BE2C (cell line): Measurements from ENCODE around the gene RRP1B.

Experiments used
- DNase-seq: peaks from one replicate; pipeline ENCODE4 v3.0.0-alpha.2; 2020
- H3K27me3 ChIP-seq: fragments of 250-450 bp; sonication (Bioruptor Pico); 2 replicates; pipeline ENCODE4 v1.5.1; 2020; ENCODE audit warnings: mild to moderate bottlenecking
- H3K36me3 ChIP-seq: fragments of 250-450 bp; sonication (Bioruptor Pico); 2 replicates; pipeline ENCODE4 v1.5.1; 2020; ENCODE audit warnings: mild to moderate bottlenecking
- H3K4me1 ChIP-seq: fragments of 250-450 bp; sonication (Bioruptor Pico); 2 replicates; pipeline ENCODE4 v1.5.1; 2020
- H3K4me3 ChIP-seq: 2 replicates; pipeline ENCODE4 v1.5.1; 2011; ENCODE audit warnings: low read depth, low read length
- H3K9me3 ChIP-seq: fragments of 250-450 bp; sonication (Bioruptor Pico); 2 replicates; pipeline ENCODE4 v1.5.1; 2020
- TF ChIP-seq, protein P1 (sequence below): IDR thresholded peaks from 2 replicates; pipeline ENCODE4 v1.5.1; 2012; ENCODE audit warnings: mild to moderate bottlenecking, low read depth, low read length

Gene RRP1B

DNA sequence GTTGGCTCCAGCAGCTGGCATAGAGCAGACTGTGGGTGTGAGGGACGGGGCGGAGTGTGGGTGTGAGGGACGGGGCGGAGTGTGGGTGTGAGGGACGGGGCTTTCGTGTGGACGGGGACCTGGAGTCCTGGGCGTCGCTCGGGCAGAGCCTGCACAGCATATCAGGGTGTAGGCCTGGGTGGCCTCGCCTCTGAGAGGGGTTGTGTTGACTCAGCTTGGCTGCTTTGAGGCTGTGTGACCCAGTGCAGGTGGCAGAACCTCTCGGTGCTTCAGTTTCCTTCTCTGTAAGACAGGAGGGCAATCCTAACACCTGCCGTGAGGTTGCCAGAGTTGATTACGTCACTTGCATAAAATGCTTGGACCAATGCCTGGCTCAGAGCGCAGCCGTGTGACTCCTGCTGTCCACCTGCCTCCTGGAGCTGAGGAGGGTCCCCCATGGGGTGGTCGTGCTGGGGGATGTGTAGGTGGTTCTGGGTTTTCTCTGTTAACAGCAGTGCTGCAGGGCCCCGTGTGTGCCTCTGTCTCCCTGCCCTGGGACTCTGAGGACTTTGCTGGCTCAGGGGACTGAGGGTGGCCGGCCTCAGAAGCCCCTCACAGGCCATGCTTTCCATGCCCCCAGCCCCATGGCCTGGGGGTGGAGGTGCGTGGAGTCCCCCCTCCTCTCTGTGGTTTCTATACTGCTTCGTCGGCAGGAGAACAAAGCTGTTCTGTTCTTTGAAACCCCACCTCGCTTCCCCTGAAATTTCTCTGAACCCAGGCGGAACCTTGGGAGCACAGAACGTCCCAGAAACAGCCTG lies 75.0 kb downstream of the RRP1B start:
- H3K4me1 ChIP-seq: no peaks in the 10 kb centered on the region
- TF ChIP-seq, protein P1, sequence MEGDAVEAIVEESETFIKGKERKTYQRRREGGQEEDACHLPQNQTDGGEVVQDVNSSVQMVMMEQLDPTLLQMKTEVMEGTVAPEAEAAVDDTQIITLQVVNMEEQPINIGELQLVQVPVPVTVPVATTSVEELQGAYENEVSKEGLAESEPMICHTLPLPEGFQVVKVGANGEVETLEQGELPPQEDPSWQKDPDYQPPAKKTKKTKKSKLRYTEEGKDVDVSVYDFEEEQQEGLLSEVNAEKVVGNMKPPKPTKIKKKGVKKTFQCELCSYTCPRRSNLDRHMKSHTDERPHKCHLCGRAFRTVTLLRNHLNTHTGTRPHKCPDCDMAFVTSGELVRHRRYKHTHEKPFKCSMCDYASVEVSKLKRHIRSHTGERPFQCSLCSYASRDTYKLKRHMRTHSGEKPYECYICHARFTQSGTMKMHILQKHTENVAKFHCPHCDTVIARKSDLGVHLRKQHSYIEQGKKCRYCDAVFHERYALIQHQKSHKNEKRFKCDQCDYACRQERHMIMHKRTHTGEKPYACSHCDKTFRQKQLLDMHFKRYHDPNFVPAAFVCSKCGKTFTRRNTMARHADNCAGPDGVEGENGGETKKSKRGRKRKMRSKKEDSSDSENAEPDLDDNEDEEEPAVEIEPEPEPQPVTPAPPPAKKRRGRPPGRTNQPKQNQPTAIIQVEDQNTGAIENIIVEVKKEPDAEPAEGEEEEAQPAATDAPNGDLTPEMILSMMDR: no peak
- H3K27me3 ChIP-seq: no peaks in the 10 kb centered on the region
- peaks cover 6% of the 10 kb centered on the region for H3K36me3 ChIP-seq
- no peak for DNase-seq
- no peaks in the 10 kb centered on the region for H3K9me3 ChIP-seq
- H3K4me3 ChIP-seq: no peak overlapping the region

DNA sequence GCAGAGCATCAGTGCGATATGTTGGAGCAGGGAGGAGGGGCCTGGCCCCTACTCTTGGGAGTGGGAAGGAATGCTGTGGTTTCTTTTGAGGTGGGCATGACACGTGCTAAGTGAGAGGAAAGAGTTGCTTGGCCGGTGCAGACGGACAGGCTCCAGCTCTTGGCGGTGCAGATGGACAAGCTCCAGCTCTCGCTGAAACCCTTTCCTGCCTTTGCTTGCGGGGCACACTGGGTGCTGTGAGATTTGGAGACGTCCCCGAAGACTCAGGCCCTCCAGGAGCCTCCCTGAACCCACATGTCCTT lies 75.5 kb downstream of the RRP1B start:
- no peaks in the 10 kb centered on the region for H3K9me3 ChIP-seq
- H3K4me1 ChIP-seq: no peaks in the 10 kb centered on the region
- no peak overlapping the region for H3K4me3 ChIP-seq
- TF ChIP-seq, protein P1: no peak
- H3K36me3 ChIP-seq: peaks cover 6% of the 10 kb centered on the region
- H3K27me3 ChIP-seq: no peaks in the 10 kb centered on the region
- no peak for DNase-seq

DNA sequence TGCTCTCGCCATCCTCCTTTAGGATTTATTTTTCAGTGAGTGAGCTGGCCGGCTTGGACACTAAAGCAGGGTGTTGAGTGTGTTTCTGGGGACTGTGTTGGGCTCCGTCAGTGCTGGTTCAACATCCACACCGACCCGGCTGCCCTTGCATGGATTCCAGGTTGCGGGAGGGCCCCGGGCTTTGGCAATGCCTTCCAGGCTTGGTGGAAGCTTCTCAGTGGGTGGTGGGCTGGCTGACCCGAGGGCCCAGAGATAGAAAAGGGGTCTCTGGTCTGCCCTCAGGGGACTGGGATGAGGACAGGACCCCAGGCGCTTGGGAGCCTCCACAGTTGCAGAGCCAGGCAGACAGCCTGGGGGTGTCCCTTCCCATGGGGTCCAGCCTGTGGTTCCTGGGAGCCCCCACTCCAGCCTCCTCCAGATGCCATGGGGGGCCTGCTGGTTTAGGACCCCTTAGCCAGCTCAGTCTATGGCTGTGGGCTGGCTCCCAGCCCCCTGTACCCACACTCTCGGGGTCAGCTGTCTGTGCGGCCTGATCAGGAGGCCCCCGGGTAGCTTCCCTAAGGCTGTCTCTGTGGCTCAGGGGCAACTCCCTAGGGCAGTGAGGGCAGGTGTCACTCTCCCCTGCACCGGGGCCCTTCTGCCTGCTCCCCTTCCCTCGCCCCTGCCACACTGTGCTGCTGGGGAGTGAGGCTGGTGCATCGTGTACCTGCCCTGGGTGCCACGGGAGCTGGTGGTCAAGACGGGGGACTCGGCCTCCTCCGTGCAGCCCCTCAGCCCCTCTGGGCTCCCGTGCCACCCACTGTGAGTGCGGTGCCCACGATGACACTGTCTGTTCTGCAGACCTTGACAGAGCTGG lies 76.1 kb downstream of the RRP1B start:
- H3K36me3 ChIP-seq: peaks cover 6% of the 10 kb centered on the region
- no peaks in the 10 kb centered on the region for H3K4me1 ChIP-seq
- no peak for DNase-seq
- H3K9me3 ChIP-seq: no peaks in the 10 kb centered on the region
- H3K4me3 ChIP-seq: no peak overlapping the region
- TF ChIP-seq, protein P1: no peak
- no peaks in the 10 kb centered on the region for H3K27me3 ChIP-seq

DNA sequence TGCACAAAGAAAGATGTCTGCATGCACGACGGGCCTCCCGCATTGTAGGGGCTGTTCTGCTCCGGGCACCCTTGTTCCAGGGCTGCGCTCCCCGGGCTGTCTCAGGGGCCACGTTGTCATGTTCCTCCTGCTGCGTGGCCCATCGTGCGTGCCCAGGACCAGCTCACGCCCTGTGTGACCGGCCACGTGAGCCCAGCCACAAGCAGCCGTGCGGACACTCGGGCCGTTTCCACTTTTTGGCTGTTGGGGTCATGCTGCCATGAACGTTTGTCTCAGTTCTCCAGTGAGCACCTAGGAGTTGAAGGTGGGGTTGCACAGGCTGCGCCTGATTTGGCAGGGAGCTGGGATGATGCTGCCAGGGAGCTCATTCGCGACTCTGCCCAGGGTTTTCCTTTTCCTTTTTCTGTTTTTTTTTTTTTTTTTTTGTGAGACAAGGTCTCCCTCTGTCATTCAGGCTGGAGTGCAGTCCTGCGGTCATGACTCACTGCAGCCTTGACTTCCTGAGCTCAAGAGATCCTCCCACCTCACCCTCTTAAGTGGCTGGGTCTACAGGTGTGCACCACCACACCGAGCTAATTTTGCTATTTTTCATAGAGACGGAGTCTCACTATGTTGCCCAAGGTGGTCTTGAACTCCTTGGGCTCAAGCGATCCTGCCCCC lies 77.0 kb downstream of the RRP1B start:
- TF ChIP-seq, protein P1: no peak
- DNase-seq: no peak
- H3K4me1 ChIP-seq: no peaks in the 10 kb centered on the region
- no peaks in the 10 kb centered on the region for H3K27me3 ChIP-seq
- H3K4me3 ChIP-seq: no peak overlapping the region
- peaks cover 6% of the 10 kb centered on the region for H3K36me3 ChIP-seq
- no peaks in the 10 kb centered on the region for H3K9me3 ChIP-seq

DNA sequence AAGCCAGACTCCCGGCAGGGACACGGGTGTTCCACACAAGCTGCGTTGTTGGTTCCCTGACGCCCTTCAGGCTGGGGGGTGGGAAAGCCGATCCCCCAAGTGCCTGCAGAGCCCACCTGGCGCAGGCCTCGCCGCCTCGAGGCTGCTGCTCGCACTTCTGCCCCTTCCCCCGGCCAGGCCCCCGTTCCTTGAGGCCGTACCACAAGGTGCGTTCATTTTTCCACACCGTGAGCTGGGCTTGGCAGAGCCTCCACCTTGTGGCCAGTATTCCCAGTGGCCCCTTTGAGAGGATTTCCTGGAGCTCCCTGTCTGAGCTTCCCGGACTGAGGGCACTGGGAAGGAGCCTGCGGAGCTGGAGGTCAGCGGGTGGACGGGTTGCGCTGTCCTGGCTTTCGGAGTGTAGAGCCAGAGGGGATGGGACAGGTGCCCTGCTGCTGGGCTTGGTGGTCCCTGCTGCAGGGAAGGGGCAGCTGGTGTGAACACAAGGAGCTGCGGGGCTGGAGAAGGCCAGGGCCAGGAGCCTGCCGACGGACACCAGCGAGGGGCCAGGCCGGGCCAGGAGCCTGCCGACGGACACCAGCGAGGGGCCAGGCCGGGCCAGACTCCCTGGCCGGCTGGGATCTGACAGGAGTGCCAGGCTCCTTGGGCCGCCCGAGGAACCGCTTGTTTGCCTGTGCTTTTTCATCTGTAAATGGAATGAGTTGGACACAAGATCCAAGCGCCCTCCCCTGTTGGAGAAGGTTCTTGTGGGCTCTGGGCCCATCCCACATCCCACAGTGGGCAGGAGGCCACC lies 78.0 kb downstream of the RRP1B start:
- peaks cover 14% of the 10 kb centered on the region for H3K36me3 ChIP-seq
- DNase-seq: no peak
- TF ChIP-seq, protein P1: no peak
- no peak overlapping the region for H3K4me3 ChIP-seq
- H3K27me3 ChIP-seq: no peaks in the 10 kb centered on the region
- H3K4me1 ChIP-seq: peaks cover 2% of the 10 kb centered on the region; the same call in 1 of the 2 replicates
- no peaks in the 10 kb centered on the region for H3K9me3 ChIP-seq
